Progenitor cell of endocrine pancreas (in vitro differentiated cells): Measurements from ENCODE around the gene ABCD4. TPM values are rescaled to one million over a fixed set of nuclear protein-coding genes. Genes with fewer than 3 reads are reported as not detected.

Experiments used
- DNase-seq: peaks from one replicate; pipeline ENCODE4 v3.0.0; 2021; ENCODE audit warnings: low spot score; ENCODE audit not compliant: unreplicated experiment
- H3K27ac Mint-ChIP-seq: 2 replicates; pipeline ENCODE4 v1.8.0; 2021; ENCODE audit warnings: mild to moderate bottlenecking, moderate library complexity, mixed read lengths
- H3K27me3 Mint-ChIP-seq: 2 replicates; pipeline ENCODE4 v1.8.0; 2021; ENCODE audit warnings: mixed read lengths
- H3K36me3 Mint-ChIP-seq: 2 replicates; pipeline ENCODE4 v1.8.0; 2022; ENCODE audit warnings: mixed read lengths; ENCODE audit not compliant: insufficient read depth
- H3K4me1 Mint-ChIP-seq: 2 replicates; pipeline ENCODE4 v1.8.0; 2021; ENCODE audit warnings: low read depth, mixed read lengths
- H3K4me3 Mint-ChIP-seq: 2 replicates; pipeline ENCODE4 v1.8.0; 2021; ENCODE audit warnings: low read depth, mild to moderate bottlenecking, moderate library complexity, mixed read lengths
- H3K9me3 Mint-ChIP-seq: 2 replicates; pipeline ENCODE4 v1.8.0; 2021; ENCODE audit warnings: low read depth, mixed read lengths
- total RNA-seq: library from RNA; stranded (reverse); gene quantifications from 2 replicates; pipeline ENCODE4 v1.2.1, GENCODE V29; 2021
- TF ChIP-seq, protein P1 (sequence below): fragments of 200-600 bp; sonication (generic); IDR thresholded peaks from one replicate; pipeline ENCODE4 v1.5.0; 2021; ENCODE audit warnings: antibody characterized with exemption, mild to moderate bottlenecking; ENCODE audit not compliant: unreplicated experiment

Gene ABCD4
- total RNA-seq, 1 donor from 2014 or later, result 158 TPM

GRCh38 chr14:74348735-74349463, 46.2 kb upstream of the ABCD4 start:
- H3K4me3 Mint-ChIP-seq, result no peak overlapping the region

GRCh38 chr14:74348241-74348734, 45.6 kb upstream of the ABCD4 start, which contains the start of gene VRTN:
VRTN (plus strand) TSS chr14:74348471; CDS start chr14:74356784, 8,313 bp downstream.
- Mint-ChIP-seq H3K27ac (no peak within 1 kb of the TSS), H3K9me3 (no peaks in the 10 kb centered on the region), H3K4me1 (peaks cover 26% of the 10 kb centered on the region), H3K36me3 (no peaks in the 10 kb centered on the region), H3K27me3 (no peaks in the 10 kb centered on the region), H3K4me3 (peak within 1 kb of the TSS; percentile 47)
- no peak for DNase-seq
- TF ChIP-seq, protein P1, sequence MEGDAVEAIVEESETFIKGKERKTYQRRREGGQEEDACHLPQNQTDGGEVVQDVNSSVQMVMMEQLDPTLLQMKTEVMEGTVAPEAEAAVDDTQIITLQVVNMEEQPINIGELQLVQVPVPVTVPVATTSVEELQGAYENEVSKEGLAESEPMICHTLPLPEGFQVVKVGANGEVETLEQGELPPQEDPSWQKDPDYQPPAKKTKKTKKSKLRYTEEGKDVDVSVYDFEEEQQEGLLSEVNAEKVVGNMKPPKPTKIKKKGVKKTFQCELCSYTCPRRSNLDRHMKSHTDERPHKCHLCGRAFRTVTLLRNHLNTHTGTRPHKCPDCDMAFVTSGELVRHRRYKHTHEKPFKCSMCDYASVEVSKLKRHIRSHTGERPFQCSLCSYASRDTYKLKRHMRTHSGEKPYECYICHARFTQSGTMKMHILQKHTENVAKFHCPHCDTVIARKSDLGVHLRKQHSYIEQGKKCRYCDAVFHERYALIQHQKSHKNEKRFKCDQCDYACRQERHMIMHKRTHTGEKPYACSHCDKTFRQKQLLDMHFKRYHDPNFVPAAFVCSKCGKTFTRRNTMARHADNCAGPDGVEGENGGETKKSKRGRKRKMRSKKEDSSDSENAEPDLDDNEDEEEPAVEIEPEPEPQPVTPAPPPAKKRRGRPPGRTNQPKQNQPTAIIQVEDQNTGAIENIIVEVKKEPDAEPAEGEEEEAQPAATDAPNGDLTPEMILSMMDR, result no peak

More at GRCh38 chr14:74348735-74349463, 46.2 kb upstream of the ABCD4 start:
- DNase-seq, result no peak
- Mint-ChIP-seq H3K36me3 (no peaks in the 10 kb centered on the region), H3K27me3 (no peaks in the 10 kb centered on the region), H3K9me3 (no peaks in the 10 kb centered on the region), H3K27ac (no peak overlapping the region), H3K4me1 (peaks cover 26% of the 10 kb centered on the region)
- TF ChIP-seq, protein P1, result no peak

DNA sequence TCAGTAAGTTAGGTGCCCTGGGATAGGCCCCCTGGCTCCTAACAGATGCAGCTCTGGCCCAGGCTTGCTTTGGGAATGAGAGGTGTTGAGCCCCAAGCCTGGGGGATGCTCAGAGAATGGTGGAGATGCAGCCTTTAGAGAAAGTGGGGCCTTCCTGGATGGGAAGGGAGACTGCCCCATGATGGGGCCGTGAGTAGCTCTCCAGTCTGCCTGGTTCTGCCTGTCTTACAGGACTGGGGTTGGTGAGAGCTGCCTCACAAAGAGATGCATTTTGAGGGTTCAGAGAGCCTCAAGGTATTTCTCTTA, 45.0 kb upstream of the ABCD4 start:
- Mint-ChIP-seq H3K9me3 (no peaks in the 10 kb centered on the region), H3K4me3 (no peak overlapping the region), H3K27ac (no peak overlapping the region), H3K27me3 (no peaks in the 10 kb centered on the region), H3K4me1 (peaks cover 26% of the 10 kb centered on the region), H3K36me3 (no peaks in the 10 kb centered on the region)
- DNase-seq, result no peak
- TF ChIP-seq, protein P1, result no peak

- H3K27me3 Mint-ChIP-seq, result no peaks in the 10 kb centered on the region
- TF ChIP-seq, protein P1, result no peak
- no peak for DNase-seq
- no peaks in the 10 kb centered on the region for H3K36me3 Mint-ChIP-seq
- no peak overlapping the region for H3K4me3 Mint-ChIP-seq
- no peak overlapping the region for H3K27ac Mint-ChIP-seq
- H3K9me3 Mint-ChIP-seq, result no peaks in the 10 kb centered on the region
- H3K4me1 Mint-ChIP-seq, result peaks cover 25% of the 10 kb centered on the region
These were observed 44.5 kb upstream of the ABCD4 start for GRCh38 chr14:74347097-74347794.

DNA sequence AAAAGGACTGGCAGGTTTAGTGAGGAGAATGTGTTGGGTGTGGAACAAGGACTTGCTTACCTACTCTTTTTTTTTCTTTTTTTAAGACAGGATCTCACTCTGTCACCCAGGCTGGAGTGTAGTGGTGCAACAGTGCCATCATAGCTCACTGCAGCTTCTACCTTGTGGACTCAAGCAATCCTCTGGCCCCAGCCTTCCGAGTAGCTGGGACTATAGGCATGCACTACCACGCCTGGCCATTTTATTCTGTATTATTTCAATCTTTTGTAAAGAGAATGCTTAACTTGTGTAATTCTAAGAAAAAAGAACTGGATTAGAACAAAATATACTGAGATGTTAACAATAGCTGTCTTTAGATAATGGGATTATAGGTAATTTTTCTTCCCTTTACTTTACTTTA, 43.6 kb upstream of the ABCD4 start:
- no peaks in the 10 kb centered on the region for H3K36me3 Mint-ChIP-seq
- H3K4me1 Mint-ChIP-seq, result peaks cover 22% of the 10 kb centered on the region
- no peaks in the 10 kb centered on the region for H3K9me3 Mint-ChIP-seq
- H3K4me3 Mint-ChIP-seq, result no peak overlapping the region
- H3K27me3 Mint-ChIP-seq, result no peaks in the 10 kb centered on the region
- no peak for DNase-seq
- TF ChIP-seq, protein P1, result no peak
- H3K27ac Mint-ChIP-seq, result no peak overlapping the region
